ENCODE measurements around the gene RNF144A. TPM values are rescaled to one million over a fixed set of nuclear protein-coding genes. Genes with fewer than 3 reads are reported as not detected.

The RNF144A gene
- polyA plus RNA-seq, 1 donor from 2014 or later, result 0.83 TPM

DNA sequence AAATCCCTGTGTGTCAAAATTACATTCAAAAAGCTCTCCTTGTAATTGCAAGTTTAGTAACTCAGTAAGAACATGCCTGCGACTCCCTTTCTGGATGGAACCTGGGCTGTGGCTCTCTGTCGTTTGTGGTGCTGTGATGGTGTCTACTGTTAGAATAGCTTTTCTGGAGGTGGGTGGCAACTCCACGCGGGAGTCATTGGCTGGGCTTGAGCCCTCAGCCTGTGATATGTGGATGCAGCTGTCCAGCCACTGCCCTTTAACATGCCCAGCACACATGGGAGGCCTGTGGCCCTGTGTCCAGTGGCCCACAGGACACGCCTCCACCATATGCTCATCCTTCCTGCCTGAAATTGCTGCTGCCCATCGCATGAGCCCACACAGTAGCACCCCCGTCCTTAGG is 124.2 kb downstream of the RNF144A start:
- Mint-ChIP-seq H3K27me3 (peaks cover 7% of the 10 kb centered on the region), H3K27ac (peak overlapping the region in 1 of 3 donors; percentile 59), H3K9me3 (no peaks in the 10 kb centered on the region), H3K4me3 (no peak overlapping the region), H3K4me1 (peaks cover 0 to 5% (median 0%) of the 10 kb centered on the region in 3 donors), H3K36me3 (no peaks in the 10 kb centered on the region)

DNA sequence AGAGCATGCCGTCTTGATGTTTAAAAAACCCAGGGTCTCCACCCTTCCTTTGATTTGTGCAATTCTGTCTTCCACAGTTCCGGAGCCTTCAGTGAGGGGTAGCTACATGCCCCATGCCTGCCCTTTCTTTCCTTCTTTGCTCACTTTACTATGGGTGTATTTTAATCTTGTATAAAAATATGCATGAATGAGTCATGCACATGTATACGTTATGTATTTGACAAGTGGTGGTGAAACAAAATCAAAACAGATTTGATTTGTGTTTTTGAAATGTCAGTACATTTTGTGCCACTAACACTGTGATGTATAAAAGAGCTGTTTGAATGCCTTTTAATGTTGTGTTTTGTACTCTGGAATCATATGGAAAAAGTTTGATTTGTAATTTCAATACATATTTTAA is 126.5 kb downstream of the RNF144A start:
- Mint-ChIP-seq H3K27me3 (peaks cover 13% of the 10 kb centered on the region), H3K27ac (no peak overlapping the region), H3K4me3 (no peak overlapping the region), H3K4me1 (peaks cover 0 to 3% (median 0%) of the 10 kb centered on the region in 3 donors), H3K36me3 (no peaks in the 10 kb centered on the region), H3K9me3 (peaks cover 0 to 2% (median 0%) of the 10 kb centered on the region in 3 donors)

DNA sequence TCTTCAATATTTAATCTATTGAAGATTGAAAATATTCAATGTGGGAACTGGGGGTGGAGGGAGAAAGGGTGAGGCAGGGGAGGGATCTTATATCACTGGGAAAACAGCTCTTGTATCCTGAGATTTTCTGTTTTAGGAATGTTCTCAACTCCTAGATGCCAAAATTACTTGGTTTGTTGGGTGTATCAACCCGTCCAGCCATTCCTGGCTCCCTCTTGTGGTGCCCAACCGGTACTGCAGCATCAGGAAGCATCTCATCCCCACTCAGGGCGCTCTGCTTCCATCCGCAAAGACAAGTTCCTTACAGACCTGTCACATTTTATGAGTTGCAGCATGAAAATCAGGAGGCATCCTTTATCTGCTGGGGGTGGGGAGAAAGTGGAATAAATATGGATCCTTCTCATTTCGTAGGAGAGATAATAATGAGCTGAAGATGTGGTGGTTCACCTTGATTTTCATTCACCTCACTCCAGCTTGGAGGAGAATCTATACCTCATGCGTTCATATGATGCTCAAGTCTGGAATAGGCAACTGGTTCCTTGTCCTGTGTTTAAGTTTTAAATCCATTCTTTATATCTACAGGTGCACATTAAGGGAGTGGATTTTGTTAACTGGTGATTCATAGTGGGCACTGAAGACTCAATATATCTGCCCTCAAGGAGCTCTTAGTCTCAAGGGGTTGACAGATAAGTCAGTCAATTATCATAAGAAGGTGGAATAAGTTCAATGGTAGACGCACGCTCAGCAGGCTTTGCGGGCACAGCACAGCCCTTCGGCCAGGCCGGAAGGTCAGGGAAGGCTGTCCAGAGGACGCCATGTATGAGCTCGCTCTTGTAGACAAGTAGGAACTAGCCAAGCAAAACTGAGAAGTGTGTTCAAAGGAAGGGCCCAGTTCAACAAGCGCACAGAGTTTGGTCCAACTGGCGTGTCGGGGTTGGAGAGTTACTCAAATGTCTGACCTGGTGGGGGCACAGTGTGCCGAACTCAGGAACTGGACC is 127.3 kb downstream of the RNF144A start:
- Mint-ChIP-seq H3K9me3 (peaks cover 0 to 2% (median 0%) of the 10 kb centered on the region in 3 donors), H3K4me1 (peaks cover 0 to 3% (median under 1%) of the 10 kb centered on the region in 3 donors), H3K27ac (no peak overlapping the region)

DNA sequence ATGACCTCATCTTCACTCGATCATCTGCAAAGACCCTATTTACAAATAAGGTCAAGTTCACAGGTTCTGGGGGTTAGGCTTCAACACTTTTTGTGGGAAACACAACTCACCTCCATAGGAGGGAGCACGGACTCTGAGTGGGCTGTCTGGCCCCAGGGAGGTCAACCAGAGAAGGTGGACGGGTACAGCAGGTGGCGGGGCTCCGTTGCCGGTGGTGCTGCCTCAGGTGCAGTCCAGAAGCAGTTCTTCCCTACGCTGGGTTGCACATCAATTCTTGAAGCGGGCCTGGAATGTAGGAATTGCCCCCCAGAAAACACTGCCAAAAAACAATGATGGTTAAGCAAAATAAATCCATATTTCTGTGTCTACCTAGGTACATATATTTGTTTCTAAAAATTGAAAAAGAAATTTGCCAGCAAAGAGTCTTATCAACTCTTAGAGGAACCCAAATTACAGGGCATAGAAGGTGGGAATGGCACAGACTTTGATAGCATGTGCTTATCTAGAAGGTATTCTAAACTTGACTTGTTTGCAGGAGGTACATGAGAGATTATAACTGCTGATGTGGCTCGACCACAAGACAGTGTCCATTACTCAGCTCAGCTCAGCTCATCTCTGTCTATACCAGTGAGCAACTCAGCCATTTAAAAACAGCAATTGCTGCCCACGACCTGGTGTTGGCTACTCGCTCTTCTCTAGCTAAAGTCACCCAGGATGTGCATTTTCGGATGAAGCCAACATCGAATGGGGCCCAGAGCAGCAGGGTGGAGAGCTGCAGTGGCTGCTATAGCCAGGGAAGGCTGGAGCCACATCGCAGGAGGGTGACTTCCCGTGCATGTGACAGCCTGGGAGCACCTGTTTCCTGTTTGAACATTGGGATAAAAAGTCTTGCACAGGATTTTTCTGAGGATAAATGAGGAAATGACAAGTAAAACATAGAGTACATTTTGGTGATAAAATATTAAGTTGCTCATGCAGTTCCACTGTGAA is 128.7 kb downstream of the RNF144A start:
- peaks cover 2 to 5% (median 3%) of the 10 kb centered on the region in 3 donors for H3K9me3 Mint-ChIP-seq
- H3K27me3 Mint-ChIP-seq, result peaks cover 18% of the 10 kb centered on the region
- peak overlapping the region in 1 of 4 donors; percentile 8 for H3K4me3 Mint-ChIP-seq
- H3K27ac Mint-ChIP-seq, result peak overlapping the region in 1 of 3 donors; percentile 19
- no peaks in the 10 kb centered on the region for H3K36me3 Mint-ChIP-seq
- peaks cover 0 to 5% (median 4%) of the 10 kb centered on the region in 3 donors for H3K4me1 Mint-ChIP-seq

More for the DNA sequence above, 127.3 kb downstream of the RNF144A start:
- H3K4me3 Mint-ChIP-seq, result no peak overlapping the region
- no peaks in the 10 kb centered on the region for H3K36me3 Mint-ChIP-seq
- H3K27me3 Mint-ChIP-seq, result peaks cover 13% of the 10 kb centered on the region

DNA sequence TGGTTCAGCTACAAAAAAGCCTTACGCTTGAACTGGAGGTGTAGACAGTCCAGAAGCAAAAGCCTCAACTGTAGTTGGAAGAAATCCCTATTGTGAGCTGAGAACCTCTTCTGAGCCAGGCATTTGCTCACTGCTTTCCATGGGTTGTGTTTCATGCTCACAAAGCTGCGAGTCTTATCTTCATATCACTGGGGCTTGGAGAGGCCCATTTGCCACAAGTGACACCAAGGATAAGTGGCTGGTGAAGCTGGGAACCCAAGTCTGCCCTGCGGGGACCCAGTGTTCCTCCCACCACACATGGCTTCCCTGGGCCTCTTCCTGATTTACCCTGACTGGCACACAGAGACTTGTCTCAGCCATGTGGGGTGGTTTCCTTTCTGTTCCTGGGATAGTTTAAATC is 130.4 kb downstream of the RNF144A start:
- H3K9me3 Mint-ChIP-seq, result peaks cover 2 to 5% (median 3%) of the 10 kb centered on the region in 3 donors
- H3K36me3 Mint-ChIP-seq, result no peaks in the 10 kb centered on the region
- no peak overlapping the region for H3K27ac Mint-ChIP-seq
- peaks cover 4 to 18% (median 10%) of the 10 kb centered on the region in 3 donors for H3K4me1 Mint-ChIP-seq
- H3K4me3 Mint-ChIP-seq, result no peak overlapping the region
- H3K27me3 Mint-ChIP-seq, result peaks cover 29% of the 10 kb centered on the region

DNA sequence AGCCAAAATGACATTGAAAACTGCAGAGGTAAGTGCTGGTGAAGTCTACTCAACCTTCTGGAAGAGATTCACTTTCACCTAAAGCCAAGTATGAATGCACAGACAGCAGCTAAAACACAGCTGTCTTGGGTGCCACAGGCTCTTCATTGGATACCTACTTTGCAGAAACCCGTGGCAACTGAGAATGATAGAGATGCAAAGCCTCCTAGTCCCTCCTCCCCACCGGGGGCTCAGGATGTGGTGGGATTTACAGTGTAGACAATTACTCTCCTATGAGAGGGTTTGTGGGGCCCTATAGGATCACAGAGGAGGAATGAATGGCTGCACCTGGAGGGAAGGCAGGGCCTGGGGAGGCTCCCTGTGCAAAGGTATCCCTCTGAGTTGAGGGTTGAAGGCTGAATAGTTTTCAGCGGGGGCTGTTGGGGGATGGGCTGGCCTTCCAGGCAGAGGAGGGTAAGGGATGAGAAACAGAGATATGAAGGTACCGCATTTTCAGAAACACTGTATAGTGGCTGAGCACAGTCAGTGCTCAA is 131.6 kb downstream of the RNF144A start:
- Mint-ChIP-seq H3K4me3 (no peak overlapping the region), H3K27ac (peak overlapping the region in 2 of 3 donors; percentile 31 to 86), H3K4me1 (peaks cover 4 to 22% (median 14%) of the 10 kb centered on the region in 3 donors), H3K27me3 (peaks cover 29% of the 10 kb centered on the region), H3K36me3 (no peaks in the 10 kb centered on the region), H3K9me3 (peaks cover 2 to 5% (median 3%) of the 10 kb centered on the region in 3 donors)

DNA sequence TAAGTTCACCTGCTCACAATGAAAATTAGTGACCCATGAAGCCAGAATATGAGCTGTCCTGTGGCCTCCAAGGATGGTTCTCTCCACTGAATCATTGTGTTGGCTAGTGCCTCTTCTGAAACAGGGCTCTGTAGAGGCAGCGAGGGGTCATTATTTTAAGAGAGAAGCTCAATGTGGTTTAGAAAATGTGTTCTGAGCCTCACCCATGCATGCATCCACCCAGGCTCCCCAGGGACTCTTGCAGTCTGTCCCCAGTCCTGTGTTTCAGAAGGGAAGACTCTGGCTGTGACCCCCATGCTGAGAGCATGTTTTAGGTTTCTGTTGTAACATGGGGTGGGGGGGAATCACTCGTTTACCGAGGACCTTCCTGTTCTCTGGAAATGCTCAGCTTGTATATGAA is 135.2 kb downstream of the RNF144A start:
- no peaks in the 10 kb centered on the region for H3K36me3 Mint-ChIP-seq
- peaks cover 21% of the 10 kb centered on the region for H3K27me3 Mint-ChIP-seq
- H3K4me3 Mint-ChIP-seq, result peak overlapping the region in 2 of 4 donors; percentile 80 to 85
- peaks cover 0 to 5% (median 3%) of the 10 kb centered on the region in 3 donors for H3K9me3 Mint-ChIP-seq
- H3K27ac Mint-ChIP-seq, result no peak overlapping the region
- peaks cover 4 to 24% (median 17%) of the 10 kb centered on the region in 3 donors for H3K4me1 Mint-ChIP-seq

DNA sequence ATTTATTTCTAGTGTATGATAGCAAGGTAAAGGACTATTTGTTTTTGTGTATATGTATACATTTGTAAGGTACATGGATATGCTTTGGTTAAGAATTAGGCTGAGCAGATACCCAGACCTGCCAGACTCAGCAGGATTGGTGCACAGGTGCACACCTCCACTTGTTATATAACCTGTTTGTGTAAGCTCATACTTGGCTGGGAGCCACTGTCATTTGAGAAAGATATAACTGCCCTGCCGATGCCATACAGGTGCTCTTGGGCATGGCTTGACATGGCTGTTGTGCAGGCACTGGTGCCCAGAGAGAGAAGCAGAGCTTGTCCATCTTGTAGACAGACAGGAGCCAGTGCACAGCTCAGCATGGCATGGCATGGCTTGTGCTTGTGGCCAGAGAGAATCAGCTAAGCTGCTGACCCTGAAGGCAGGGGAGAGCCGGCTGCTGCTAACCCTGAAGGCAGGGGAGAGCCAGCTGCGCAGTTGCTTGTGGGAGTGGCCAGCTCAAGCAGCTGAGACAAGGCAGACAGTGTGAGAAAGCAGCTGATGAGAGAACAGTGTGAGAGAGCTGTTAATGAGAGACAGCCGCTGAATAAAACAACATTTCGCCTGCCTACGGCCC is 136.5 kb downstream of the RNF144A start:
- peaks cover 4 to 36% (median 26%) of the 10 kb centered on the region in 3 donors for H3K4me1 Mint-ChIP-seq
- no peak overlapping the region for H3K4me3 Mint-ChIP-seq
- H3K27me3 Mint-ChIP-seq, result peaks cover 16% of the 10 kb centered on the region
- H3K27ac Mint-ChIP-seq, result no peak overlapping the region
- peaks cover 0 to 5% (median 3%) of the 10 kb centered on the region in 3 donors for H3K9me3 Mint-ChIP-seq
- H3K36me3 Mint-ChIP-seq, result no peaks in the 10 kb centered on the region

DNA sequence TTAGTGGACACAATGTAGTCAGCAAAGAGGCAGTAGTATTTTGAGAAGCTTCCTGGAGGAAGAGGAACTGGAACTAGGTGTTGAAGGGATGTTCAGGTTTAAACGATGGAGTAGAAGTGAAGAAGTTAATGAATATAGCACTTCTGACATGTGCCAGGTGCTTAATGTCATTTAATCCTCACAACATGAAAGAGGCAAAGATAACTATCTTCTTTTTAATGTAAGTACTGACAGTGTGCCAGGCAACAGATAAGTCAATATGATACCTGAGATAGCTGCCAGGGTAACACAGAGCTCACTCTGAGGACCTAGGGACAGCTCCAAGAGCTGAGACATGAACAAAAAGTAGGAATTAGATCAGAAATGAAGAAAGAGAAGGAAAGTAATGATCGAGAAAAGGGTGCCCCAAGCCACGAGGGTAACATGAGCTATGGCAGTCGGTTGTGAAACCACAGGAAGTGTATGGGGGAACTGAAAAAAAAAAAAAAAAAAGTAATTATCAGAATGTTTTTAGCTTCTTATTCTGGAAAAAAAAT is 140.7 kb downstream of the RNF144A start:
- H3K9me3 Mint-ChIP-seq, result peaks cover 0 to 1% (median under 1%) of the 10 kb centered on the region in 3 donors
- peak overlapping the region; percentile 23 to 77 (median 38) for H3K4me3 Mint-ChIP-seq
- H3K27me3 Mint-ChIP-seq, result peaks cover 4% of the 10 kb centered on the region
- peaks cover 11 to 29% (median 26%) of the 10 kb centered on the region in 3 donors for H3K4me1 Mint-ChIP-seq
- H3K27ac Mint-ChIP-seq, result peak overlapping the region in 1 of 3 donors; percentile 58
- H3K36me3 Mint-ChIP-seq, result peaks cover 3% of the 10 kb centered on the region

DNA sequence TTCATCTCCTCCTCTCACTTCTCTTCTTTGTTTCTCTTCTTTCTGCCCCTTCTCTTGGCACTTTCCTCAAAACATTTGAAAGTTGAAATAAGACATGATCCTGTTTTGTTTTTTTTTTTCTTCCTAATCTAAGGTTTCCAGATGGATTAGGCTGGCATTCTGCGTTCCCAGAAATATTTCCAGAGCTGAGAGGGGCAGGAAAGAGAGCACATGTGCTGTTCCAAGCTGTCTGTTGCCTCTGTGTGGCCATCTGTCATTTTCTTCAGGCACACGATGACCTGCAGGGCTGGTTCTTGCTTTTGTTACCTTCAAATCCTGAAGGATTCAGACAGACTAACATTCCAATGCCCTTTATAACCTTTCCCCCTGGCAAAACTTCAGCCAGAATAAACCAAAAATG is 142.9 kb downstream of the RNF144A start:
- H3K4me3 Mint-ChIP-seq, result peak overlapping the region in 1 of 4 donors; percentile 45
- H3K9me3 Mint-ChIP-seq, result peaks cover 8 to 20% (median 10%) of the 10 kb centered on the region in 3 donors
- peaks cover 3% of the 10 kb centered on the region for H3K36me3 Mint-ChIP-seq
- H3K4me1 Mint-ChIP-seq, result peaks cover 11 to 28% (median 24%) of the 10 kb centered on the region in 3 donors
- H3K27ac Mint-ChIP-seq, result no peak overlapping the region
- peaks cover 5% of the 10 kb centered on the region for H3K27me3 Mint-ChIP-seq

DNA sequence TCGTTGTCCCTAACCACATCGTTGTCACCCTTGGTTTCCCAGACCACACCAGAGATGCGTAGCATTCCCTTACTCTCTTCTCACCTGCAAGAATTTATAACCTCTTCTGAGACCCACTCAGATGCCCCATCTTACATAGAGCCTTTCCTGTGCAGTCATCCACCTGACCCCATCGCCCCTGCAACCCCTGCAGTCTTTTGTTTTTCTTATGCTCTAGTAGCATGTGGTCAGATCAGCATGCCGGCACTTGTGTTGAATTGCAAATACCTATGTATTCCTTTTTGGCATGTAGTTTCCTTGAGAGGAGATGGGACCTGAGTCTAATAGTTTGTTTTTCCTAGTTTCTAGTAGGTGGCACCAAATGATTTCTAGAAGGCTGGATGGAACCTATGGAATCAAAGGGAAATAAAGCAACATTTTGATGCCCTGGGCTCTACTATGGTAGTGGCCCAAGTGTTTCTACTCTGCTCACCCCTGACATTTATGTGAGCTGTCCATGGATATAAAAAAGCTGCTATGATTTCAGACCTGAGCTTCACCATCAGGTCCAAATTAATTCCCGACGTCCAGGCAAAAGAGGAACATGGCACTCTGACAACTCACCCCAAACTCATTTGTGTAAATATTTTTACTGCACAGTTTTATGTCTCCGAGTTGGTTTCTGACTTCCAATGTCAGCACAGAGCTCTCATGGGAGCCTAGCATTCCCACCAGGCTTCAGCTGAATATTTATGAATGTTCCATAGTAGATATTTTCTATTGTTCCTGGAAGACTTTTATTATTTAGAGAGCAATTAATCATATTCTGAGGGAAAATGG is 143.6 kb downstream of the RNF144A start:
- peaks cover 8 to 20% (median 10%) of the 10 kb centered on the region in 3 donors for H3K9me3 Mint-ChIP-seq
- peaks cover 3% of the 10 kb centered on the region for H3K36me3 Mint-ChIP-seq
- H3K4me3 Mint-ChIP-seq, result peak overlapping the region in 1 of 4 donors; percentile 23
- peaks cover 5% of the 10 kb centered on the region for H3K27me3 Mint-ChIP-seq
- no peak overlapping the region for H3K27ac Mint-ChIP-seq
- H3K4me1 Mint-ChIP-seq, result peaks cover 11 to 28% (median 24%) of the 10 kb centered on the region in 3 donors

DNA sequence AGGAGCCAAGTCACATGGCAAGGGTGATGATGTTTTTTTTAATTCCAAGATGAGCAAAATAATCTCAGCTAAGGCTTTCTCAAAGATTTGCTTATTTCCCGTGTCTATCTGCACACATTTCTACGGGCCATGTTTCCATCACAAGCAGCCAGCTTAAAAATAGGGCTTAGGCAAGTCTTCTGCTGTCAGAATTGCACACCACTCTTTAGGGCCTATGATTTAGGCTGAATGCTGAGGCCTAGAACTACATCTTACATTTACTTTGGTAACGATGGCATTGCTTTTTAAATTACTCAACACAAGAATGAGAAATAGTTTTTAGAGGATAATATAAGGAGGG is 144.2 kb downstream of the RNF144A start:
- Mint-ChIP-seq H3K27me3 (peaks cover 5% of the 10 kb centered on the region), H3K36me3 (peaks cover 3% of the 10 kb centered on the region), H3K4me1 (peaks cover 11 to 28% (median 24%) of the 10 kb centered on the region in 3 donors), H3K4me3 (no peak overlapping the region), H3K9me3 (peaks cover 8 to 20% (median 10%) of the 10 kb centered on the region in 3 donors), H3K27ac (no peak overlapping the region)

DNA sequence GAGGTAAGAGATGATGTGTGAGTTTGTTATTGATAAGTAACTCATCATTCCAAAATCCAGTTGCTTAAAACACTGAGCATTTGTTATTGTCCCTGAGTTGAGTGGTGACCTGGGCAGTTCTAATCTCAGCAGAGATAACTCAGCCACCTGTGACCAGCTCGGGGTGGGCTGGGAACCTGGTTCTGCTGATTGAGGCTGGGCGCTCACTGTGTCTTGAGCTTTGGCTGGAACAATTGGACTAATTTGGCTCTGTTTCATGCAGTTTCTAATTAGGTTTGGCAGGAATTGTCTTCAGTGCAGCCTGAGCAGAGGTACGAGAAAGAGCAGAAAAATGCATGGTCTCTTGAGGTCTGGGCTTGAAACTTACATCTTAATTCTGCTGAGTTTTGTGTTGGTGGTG is 144.7 kb downstream of the RNF144A start:
- Mint-ChIP-seq H3K4me1 (peaks cover 11 to 28% (median 24%) of the 10 kb centered on the region in 3 donors), H3K36me3 (peaks cover 3% of the 10 kb centered on the region), H3K4me3 (no peak overlapping the region), H3K27ac (no peak overlapping the region), H3K27me3 (peaks cover 7% of the 10 kb centered on the region), H3K9me3 (peaks cover 8 to 20% (median 10%) of the 10 kb centered on the region in 3 donors)

Measured in IgD-negative memory B cell (primary cell).